HG02943 (cell line): ENCODE measurements around the gene KLK1.

Experiments
- ATAC-seq: cut with Tn5 transposase; IDR thresholded peaks from one replicate; pipeline ENCODE4 v1.9.1; 2021; ENCODE audit warnings: mild to moderate bottlenecking, low read depth, moderate library complexity; ENCODE audit not compliant: unreplicated experiment

KLK1 gene

DNA sequence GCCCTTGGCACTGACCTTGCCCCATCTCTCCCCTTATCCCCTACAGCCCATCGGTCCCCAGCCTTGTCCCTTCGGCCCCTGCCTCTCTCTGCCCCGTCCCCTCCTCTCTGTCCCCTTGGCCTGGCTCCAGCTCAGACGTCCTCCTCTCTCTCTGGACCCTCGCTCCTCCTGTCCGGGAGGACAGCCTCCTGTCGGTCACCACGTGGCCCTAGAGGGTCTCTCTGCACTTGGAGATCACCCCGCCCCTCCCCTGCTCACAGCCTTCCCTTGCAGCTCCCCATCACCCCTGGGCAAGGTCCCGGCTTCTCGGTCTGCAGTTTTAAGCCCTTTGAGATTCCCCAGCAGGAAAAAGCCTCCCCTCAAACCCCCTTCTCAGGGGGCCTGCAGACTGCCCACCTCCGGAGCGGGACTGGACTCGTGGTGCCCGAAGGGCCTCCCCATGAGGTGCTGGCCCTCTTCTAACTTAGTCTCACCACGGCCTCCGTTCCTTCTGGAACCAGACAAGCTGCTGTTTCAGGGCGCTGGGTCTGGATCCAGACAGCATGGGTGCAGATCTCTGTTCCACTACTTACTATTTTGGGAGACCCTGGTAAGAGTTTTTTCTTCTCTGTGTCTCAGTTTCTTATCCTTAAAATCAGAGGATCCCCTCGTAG lies 13.1 kb upstream of the KLK1 start:
- no peak for ATAC-seq

DNA sequence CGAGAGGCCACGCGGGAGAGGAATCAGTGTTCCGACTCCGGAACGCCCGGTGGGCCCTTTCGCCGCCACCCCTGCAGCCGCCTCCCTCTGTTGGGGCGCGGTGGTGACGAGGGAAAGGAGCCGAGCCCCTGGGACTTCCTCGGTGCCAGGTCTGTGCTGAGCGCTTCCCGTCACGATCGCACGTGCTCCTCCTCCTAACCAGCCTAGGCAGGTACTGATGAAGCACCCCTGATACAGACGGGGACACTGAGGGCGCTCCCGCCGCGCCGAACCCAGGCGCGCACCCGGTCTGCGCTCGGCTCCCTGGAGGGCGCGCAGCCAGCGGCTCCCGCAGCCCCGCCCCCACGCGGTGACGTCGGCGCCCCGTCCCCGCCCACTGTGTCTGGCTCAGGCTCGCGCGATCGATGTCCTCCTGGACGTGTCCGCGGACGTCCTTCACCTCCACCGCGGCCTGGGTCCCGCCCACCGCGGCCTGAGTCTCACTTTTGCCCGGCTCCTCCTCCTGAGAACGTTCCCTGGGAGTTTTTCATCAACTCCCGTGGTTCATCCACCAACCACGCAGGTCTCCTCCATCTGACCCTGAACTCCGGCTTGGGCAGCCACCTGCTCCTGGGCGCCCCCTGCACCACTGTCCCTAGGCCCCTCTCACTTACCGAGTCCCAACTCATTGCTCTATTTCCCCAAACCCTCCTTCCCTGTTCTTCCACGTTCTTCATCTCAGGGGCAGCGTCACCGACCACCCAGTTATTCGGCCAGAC lies 12.4 kb upstream of the KLK1 start:
- ATAC-seq = no peak

DNA sequence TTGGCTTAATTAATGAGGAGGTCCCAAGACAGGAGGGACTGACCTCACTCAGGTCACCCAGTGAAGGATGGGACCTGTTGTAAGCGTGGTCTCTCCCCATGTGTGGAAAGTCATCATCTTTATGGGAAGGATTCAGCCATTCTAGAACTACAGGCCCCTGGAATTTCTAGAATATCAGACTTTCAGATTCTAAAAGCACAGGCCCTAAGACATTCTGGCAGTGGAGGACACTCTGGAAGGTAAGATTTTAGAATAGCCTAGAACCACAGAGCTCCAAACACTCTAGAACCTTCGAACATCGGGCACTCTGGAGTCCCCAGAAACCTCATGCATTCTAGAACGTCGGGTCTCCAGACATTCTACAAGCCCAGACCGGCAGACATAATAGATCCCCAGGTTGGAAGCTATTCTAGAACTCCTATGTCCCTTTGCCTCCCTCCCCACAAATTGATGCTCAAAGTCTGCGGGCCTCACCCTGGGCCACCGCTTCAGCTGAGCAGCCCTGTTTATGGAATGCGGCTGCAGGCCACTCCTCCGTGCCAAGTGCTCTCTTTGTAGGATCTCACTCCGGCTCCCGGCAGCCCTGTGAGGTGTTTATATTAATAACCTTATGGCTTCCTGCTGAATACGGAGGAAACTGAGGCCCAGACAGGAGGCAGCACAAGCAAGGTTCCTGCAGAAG lies 11.7 kb upstream of the KLK1 start:
- no peak for ATAC-seq

DNA sequence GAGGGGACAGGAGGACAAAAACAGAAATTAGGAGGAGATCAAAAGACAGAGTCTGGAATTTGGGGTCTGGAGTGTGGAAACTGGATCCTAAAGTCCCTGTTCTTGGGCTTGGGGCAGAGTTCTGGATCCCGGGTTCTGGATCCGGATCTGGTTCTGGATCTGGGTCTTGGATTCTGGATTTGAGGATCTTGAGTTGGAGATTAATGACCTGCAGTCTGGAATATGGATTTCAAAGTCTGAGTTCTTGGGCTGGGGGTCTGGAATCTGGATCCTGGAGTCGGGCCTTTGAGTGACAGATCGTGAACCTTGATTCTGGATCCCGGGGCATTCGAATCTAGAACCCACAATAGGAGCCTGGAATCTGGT lies 10.2 kb upstream of the KLK1 start:
- ATAC-seq = no peak

DNA sequence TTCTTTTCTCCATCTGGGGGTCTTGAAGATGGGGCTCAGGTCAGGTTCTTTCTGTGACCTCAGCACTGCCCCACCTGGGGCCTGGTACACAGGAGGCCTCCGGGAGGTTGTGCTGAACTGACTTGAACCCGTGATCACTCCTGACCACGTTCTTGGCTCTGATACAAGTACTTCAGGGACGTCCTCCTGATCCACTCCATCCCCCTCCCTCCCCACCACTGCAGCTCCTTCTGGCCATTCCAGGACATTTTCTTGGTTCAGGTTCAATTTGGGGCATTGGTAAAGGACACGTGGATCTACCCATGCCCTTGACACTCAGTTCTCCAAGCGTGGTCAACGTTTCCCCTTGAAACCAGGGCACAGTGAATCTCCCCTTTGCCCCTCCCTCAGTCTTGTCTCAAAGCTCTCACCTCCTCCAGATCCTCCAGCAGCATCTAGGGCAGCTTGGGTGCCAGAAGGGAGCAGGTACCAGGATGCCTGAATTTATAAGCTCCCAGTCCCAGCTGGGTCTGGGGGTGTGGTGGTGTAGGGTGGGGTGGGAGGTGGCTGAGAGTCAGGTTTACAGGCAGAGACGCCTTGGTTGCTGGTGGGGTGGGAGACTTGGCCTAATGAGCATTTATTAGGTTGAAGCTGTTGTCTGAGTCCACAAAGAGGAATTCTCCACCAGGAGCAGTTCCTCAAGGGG lies 9.7 kb upstream of the KLK1 start, which contains the start of gene KLK15:
Gene KLK15, minus strand, starts transcription at position 458 of the 685 bp plus-strand sequence. CDS start 2,082 bp downstream, outside the sequence.
- no peak for ATAC-seq

DNA sequence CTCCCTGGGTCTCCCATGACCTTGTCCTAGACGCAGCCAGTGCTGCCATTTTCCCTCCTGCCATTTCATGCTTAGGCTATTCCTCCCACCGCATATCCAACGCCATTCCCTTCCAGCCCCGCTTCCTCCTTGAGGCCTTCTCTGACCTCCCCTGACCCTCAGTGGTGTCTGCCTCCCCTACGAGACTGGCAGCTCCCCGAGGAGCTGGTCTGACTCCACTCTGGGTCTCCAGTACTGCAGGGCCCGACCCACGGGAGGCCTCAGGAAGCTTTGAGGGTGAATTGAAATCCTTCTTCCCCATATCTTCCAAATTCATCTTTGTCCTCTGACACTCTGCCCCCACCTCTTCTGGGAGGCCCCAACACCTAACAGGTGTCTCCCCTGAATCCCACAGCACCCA lies 9.1 kb upstream of the KLK1 start:
- no peak for ATAC-seq

DNA sequence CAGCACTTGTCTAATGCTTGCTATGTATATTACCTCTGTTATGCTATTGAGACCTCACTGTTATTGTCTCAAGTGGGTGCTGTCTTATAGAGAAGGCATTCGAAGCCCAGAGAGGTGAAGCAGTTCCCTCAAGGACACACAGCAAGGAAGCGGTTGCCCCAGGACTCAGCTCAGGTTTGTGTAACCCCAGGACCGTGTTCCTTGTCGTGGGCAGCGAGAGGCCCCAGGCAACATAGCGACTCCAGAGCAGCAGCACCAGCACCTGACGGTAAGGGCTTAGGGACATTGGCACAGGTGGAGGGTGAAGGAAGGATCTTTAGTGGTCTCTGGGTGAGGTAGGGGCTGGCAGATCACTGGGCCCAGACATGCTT lies 7.4 kb upstream of the KLK1 start:
- ATAC-seq = no peak

DNA sequence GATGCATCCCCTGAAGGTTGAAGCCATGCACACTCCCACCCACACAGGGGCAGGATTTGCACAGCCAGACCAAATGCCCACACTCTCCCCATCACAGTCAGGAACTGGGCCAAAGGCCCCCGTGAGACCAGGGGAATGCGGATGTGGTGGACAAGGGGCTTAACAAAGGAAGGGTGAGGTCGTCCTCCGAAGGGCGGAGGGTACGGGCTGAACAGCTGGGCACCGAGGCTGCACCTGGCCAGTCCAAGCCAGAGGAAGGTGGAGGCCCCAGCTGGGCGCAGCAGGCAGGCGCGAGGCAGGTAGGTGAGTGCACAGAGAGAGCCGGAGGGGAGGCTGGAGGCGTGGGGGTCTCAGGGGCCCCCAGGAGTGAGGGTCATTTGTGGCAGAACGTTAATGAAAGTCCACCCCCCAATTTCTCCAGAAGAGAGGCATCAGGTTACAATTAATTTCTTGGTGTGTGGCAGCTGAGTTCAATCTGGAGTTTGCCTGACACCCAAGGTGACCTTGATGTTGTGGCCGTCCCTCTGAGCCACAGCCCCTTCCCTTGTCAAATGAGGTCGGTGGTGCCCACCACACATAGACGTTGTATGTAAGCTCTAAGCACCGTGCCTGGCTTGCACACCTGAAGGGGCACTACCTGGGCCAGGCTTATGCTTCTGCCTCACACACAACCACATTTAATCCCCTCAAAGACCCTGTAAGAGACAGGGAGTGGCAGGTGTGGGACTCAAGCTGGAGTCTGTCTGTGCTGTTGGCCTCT lies 6.9 kb upstream of the KLK1 start:
- no peak for ATAC-seq

DNA sequence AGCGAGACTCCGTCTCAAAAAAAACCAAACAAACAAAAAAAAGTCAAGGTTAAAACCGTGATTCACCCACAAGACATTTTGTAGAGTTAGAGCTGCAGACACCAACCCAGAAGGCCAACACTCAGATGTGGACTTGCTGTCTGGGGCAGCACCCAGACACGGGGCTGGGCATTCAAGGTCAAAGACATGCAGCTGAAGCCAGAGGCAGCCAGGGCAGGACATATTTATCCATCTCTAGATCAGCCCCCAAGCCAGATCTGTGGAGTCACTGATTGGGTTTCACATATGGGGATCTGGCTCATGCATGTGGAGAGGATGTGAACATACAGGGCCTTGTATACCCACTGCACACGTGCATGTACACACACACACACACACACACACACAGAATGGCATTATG lies 6.2 kb upstream of the KLK1 start:
- ATAC-seq = no peak

DNA sequence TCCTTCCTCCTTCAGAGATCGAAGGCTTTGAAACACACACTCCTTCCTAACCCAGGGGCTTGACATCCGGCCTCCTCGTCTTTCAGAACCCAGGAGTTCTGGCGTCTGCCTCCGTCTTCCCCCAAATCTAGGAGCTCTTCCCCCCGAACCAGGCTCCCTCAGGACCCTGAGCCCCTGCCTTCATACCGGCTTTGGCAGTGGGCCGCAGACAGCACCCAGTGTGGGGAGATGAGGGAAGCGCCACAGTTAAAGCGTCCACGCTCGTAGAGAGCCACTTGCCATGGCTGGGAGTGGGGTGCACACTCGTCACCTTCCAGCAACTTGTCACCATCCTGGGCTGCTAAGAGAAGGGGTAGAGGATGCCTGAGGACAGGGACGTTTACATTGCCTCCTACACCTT lies 3.9 kb upstream of the KLK1 start:
- no peak for ATAC-seq

DNA sequence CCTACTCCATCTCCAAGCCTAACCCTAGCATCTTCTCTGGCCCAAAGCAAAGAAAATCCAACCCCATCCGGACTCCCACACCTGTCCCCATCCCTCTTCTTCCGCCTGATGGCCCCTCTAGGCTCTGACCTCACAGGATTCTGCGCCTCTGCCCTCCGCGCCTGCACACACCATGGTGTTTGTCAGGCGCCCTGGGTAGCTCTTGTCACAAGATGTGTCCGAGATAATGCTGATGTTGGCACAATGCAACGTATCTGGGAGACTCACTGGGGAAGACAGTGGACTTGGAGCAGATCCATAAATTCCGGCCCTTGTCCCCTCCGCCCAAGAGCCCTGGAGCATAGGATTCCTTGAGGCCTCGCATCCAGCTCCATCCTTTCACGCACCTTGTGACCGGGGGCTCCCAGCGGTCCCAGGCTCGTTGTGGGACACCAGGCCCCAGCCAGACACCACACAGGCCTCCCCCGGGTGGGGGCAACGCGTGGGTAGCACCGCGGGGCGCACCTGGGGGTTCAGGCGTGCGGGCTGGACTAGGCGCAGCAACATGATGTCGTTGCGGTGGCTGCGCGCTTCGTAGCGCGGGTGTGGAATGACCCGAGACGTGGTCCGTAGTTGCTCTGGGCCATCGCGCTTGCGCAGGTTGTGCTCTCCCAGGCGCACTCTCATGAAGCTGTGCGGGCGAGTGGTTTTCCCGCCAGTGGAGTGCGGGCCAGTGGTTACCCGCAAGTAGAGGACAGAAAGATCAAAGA lies 3.1 kb upstream of the KLK1 start:
- ATAC-seq = no peak

DNA sequence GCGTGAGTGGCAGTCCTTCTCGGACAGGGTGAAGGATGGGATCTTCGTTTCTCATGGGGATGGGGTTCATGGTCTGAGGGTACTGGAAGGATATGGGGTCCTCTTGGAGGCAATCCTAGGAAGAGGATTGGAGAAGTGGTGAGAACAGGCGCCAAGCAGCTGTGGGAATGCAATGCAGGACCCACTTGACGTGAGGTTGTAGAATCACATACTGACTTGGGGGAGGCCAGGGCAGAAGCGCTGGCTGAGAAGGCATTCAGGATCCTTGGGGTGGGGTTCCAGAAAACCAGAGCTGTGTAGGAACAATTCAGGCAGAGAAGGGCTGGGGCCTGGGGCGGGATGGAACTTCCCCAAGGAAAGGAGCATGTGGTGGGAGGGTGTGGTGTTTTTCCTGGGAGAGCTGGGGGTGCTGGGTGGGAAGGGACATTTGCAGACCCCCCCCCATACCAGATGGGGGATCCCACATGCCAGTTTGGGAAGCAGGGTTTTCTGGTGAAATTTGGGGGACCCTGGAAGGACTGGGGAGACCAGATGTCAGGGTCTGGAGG lies 852 bp downstream of the KLK1 start:
- no peak for ATAC-seq

DNA sequence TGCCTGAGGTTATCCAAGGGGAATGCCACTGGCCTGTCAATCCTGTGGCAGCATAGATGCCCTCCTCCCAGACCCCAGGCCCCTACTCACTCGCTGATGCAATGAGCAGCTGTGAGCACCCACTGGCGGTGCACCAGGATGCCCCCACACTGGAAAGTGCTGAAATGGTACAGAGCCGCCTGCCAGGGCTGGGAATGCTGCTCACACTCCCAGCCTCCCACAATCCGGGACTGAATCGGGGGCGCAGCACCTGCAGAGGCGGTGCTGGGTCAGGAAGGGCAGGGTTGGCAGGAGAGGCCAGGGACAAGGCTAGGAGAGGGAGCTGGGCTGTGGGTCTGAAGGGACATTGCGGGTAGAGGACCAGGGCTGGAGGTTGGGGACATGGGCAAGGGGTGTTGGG lies 2.0 kb downstream of the KLK1 start:
- ATAC-seq = no peak

DNA sequence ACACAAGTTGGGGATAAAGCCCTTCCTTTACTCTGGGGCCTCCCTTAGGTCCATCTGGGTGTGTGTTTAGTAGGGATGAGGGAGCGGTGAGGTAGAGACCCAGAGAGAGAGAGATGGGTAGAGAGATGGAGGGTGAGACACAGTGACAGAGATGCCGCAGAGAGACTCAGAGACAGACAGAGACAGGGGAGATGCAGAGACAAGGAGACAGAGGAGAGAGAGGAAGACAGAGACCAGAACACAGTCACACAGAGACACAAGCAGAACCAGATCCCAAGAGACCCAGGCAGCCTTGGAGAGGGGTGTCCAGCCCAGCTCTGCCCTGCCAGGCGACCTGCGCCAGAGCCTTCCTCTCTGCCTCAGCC lies 2.4 kb downstream of the KLK1 start:
- no peak for ATAC-seq

DNA sequence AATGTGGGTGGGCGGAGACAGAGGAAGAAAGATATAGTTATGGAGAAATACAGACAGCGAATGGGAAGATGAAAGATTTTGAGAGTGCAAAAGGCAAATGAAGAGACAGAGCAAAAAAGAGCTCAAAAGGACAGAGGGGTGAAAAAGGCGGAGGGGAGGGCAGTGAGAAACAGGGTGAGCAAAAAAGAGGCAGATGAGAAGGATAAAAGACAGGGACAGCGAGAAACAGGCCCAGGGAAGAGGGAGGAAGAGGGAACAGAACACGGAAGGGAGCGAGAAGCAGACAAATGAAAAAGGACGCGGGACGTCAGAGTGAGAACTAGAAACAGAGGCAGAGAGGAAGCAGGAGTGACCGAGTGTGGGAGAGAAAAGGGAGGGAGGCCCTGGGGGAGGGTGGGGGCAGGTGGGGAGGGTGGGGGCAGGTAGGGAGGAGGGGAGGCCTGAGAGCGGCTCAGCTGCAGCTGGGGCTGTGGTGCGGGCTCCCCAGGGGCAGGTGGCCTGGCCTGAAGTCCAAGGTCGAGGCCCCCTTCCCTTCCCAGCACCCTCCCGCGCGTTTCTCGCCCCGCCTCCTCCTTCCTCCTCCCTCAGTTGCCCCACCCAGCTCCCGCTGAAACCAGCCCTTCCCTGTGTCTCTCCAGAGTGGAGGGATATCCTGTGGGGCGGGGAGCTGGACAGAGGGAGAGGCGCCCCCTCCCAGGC lies 2.9 kb downstream of the KLK1 start:
- no peak for ATAC-seq

DNA sequence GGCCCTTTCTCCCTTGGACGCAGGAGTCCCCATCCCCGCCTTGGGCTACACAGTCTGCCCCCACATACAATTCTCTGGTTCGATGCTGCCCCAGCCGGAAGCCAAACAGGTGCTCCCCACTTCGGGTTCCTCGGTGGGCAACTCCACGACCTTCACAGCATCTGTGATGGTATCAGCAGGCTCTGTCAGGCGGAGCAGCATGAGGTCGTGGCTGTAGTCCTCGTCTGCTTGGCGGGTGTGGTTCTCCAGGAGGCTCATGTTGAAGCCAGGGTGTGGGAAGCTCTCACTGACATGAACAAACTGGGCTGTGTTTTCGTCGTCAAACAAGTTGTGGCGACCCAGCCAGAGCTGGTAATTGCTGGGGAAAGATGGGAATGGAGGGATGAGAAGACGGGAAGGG lies 3.5 kb downstream of the KLK1 start:
- ATAC-seq = no peak

DNA sequence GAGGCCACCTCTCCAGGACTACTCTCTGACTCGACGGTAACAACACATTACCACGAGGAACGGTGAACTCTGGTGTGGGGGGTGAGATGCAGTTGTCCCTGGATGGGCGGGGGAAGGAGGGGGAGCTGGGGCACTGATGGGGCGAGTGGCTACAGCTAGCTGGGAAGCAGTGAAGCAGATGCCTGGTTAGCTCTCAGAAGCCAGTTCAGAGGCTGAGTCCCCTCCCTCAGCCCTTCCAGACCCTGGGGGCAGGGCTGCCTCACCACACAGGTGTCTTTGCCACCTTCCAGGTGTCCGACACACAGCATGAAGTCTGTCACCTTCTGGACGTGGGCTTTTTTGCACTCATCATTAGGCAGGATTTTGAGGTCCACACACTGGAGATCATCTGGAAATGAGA lies 4.0 kb downstream of the KLK1 start:
- ATAC-seq = no peak

DNA sequence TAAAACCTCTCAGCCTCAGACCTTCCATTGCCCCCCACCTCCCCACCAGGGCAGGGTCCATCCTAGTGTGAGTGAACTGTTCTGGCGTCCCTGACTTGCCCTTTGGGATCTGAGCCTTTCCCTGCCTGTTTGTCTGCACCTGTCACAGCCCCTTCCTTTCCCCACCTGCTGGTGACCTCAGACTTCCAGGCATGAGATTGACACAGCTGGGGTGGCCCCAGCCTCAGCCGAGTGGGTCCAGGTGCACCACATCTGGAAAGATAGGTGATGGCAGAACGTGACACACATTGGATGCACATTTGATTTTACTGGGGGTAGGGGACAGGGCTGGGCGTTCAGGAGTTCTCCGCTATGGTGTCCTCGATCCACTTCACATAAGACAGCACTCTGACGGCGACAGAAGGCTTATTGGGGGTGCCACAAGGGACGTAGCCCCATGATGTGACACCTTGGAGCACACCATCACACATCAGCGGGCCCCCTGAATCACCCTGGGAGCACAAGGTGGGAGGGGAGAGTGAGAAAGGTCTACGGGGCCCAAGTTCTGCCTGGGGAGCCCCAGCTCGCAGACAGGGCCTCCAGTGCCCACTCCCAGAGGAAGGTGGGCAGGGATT lies 4.6 kb downstream of the KLK1 start:
- ATAC-seq = no peak
